Activated naive CD8-positive, alpha-beta T cell treated with anti-CD3 and anti-CD28 coated beads for 36 hours (primary cell): ENCODE data around the gene ACSL4. TPM values are rescaled to one million over a fixed set of nuclear protein-coding genes. Genes with fewer than 3 reads are reported as not detected.
"Not testable (repeated sequence)": the region's sequence is repeated elsewhere in the genome, so short reads cannot be mapped to it uniquely, and the experiment has no call there.

Experiments used
- DNase-seq: peaks from one replicate; pipeline ENCODE4 v3.0.0; 2021
- H3K27ac Mint-ChIP-seq: one replicate; pipeline ENCODE4 v1.8.0; 2022; ENCODE audit warnings: mild to moderate bottlenecking, moderate library complexity, mixed read lengths
- H3K27me3 Mint-ChIP-seq: one replicate; pipeline ENCODE4 v1.8.0; 2022; ENCODE audit warnings: mild to moderate bottlenecking, mixed read lengths
- H3K36me3 Mint-ChIP-seq: one replicate; pipeline ENCODE4 v1.8.0; 2021; ENCODE audit warnings: mild to moderate bottlenecking, mixed read lengths
- H3K4me1 Mint-ChIP-seq: one replicate; pipeline ENCODE4 v1.8.0; 2021; ENCODE audit warnings: mixed read lengths
- H3K4me3 Mint-ChIP-seq: one replicate; pipeline ENCODE4 v1.8.0; 2022; ENCODE audit warnings: mild to moderate bottlenecking, moderate library complexity, mixed read lengths
- H3K9me3 Mint-ChIP-seq: one replicate; pipeline ENCODE4 v1.8.0; 2022; ENCODE audit warnings: mixed read lengths
- total RNA-seq, 2 experiments: library from RNA; stranded (reverse); gene quantifications; one replicate each; pipeline ENCODE4 v1.2.3, GENCODE V29; 2021

ACSL4 gene
- total RNA-seq, 2 experiments from 2014 or later = 63.2 to 68.1 TPM

DNA sequence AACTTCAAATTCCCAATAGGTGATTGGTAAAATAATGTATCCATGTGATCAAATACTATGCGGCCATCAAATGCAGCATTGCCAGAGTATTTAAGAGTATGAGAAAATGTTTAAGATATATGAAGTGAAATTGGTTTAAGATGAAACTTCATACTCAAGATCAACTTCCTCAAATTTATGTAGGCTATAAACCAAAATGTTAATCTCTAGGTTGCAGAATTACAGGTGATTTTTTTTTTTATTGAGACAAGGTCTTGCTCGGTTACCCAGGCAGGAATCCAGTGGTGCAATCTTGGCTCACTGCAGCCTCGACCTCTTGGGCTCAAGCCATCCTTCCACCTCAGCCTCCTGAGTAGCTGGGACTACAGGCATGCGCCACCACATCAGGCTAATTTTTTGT is 25.3 kb downstream of the ACSL4 start:
- no peak for DNase-seq
- H3K4me1 Mint-ChIP-seq = peaks cover 46% of the 10 kb centered on the region
- no peaks in the 10 kb centered on the region for H3K9me3 Mint-ChIP-seq
- H3K27me3 Mint-ChIP-seq = no peaks in the 10 kb centered on the region
- peaks cover 8% of the 10 kb centered on the region for H3K36me3 Mint-ChIP-seq
- H3K27ac Mint-ChIP-seq = no peak overlapping the region
- no peak overlapping the region for H3K4me3 Mint-ChIP-seq

DNA sequence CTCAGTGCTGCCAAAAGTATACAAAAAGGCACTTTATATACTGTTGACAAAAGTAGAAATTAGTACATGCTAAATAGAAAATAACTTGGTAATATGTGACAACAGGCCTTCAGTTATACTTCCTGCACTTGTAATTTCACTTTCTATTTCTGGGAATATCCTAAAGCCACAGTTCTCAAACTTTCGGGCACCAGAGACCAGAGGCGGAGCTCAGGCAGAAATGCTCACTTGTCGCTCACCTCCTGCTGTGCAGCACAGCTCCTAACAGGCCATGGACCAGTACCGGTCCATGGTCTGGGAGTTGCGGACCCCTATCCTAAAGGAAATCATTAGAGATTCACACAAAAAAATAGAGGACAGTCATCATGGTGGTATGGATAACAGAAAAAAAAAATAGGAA is 25.7 kb downstream of the ACSL4 start:
- Mint-ChIP-seq H3K27me3 (no peaks in the 10 kb centered on the region), H3K36me3 (peaks cover 9% of the 10 kb centered on the region), H3K27ac (no peak overlapping the region), H3K4me3 (no peak overlapping the region), H3K4me1 (peaks cover 42% of the 10 kb centered on the region), H3K9me3 (no peaks in the 10 kb centered on the region)
- no peak for DNase-seq

DNA sequence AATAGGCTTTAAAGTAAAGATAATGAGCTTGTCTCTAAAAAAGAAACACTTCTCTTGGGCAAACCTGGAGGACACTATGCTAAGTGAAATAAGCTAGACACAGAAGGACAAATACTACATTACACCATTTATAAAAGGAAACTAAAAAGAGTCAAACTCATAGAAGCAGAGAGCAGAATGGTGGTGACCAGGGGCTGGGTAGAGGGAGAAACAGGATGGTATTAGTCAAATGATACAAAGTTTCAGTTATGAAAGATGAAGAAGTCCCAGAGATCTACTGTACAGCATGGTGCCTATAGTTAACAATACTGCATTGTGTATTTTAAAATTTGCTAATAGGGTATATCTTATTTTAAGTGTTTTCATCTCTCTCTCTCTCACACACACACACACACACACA is 28.5 kb downstream of the ACSL4 start:
- Mint-ChIP-seq H3K27ac (peak overlapping the region; percentile 22), H3K4me1 (peaks cover 29% of the 10 kb centered on the region), H3K36me3 (peaks cover 12% of the 10 kb centered on the region), H3K27me3 (no peaks in the 10 kb centered on the region), H3K4me3 (no peak overlapping the region), H3K9me3 (no peaks in the 10 kb centered on the region)
- DNase-seq = no peak

DNA sequence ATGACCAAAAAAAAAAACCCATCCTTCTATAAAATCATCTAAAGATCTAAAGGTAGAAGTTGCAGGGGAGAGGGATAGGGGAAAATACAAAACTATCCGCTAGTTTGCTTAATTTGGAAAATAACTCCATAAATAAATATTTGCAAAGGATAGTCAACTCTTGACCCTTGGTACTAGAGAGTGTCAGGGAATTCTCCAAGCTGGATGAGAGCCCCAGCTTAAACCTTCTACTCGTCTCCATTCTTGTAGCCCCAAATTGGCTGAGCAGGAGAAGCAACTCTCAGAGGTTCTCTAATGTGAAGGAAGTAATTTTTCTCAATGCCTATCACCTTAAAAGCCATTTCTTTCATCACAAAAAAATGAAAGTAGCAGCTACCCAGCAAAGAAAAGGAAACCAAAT is 35.2 kb downstream of the ACSL4 start:
- Mint-ChIP-seq H3K4me1 (peaks cover 14% of the 10 kb centered on the region), H3K36me3 (peaks cover 9% of the 10 kb centered on the region), H3K4me3 (no peak overlapping the region), H3K27me3 (no peaks in the 10 kb centered on the region), H3K27ac (no peak overlapping the region), H3K9me3 (no peaks in the 10 kb centered on the region)
- no peak for DNase-seq

DNA sequence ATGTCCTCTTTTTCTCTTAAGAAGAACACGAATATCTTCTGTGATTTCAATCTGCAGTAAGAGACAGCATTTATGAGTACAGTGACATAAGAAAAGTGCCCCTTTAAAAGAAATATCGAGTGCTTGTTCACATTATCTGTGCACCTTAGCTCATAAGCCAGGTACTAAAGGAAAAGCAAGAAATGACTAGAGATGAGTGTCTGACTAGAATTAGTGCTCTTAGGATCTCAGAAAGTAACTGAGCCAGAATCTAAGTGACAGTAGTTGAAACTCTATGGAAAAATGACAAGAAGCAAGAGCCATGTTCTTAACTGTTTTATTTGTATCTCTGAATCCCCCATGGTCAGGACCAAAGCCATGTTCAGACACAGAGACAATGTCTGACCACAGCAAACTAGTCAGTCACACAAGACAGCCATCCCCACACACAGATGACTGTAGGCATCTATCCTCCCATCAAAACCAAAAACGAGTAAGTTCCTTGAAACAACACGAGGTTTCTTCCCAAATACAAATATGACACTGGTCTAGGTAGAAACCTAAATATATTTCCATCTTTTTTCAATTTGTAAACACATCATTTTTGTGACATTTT is 36.8 kb downstream of the ACSL4 start:
- DNase-seq = no peak
- Mint-ChIP-seq H3K9me3 (no peaks in the 10 kb centered on the region), H3K36me3 (peaks cover 5% of the 10 kb centered on the region), H3K4me3 (no peak overlapping the region), H3K4me1 (peaks cover 17% of the 10 kb centered on the region), H3K27me3 (no peaks in the 10 kb centered on the region), H3K27ac (no peak overlapping the region)

DNA sequence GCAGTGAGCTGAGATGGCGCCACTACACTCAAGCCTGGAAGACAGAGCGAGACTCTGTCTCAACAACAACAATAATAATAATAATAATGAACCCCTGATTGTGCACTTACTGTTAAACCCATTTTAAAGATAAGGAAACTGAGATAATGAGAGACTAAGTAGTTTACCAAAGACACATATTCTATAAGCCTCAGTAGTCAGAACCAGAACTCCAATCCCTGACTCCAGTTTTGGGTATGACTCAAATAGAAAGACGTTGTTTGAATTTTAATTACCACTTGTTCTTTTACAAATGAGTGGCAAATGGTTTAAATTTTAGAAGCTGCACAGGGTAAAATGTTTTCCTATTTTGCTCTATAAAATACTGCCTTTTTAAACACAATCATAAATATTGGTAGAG is 37.4 kb downstream of the ACSL4 start:
- Mint-ChIP-seq H3K4me1 (peaks cover 19% of the 10 kb centered on the region), H3K4me3 (no peak overlapping the region), H3K36me3 (peaks cover 5% of the 10 kb centered on the region), H3K27ac (no peak overlapping the region), H3K9me3 (no peaks in the 10 kb centered on the region), H3K27me3 (no peaks in the 10 kb centered on the region)
- no peak for DNase-seq

DNA sequence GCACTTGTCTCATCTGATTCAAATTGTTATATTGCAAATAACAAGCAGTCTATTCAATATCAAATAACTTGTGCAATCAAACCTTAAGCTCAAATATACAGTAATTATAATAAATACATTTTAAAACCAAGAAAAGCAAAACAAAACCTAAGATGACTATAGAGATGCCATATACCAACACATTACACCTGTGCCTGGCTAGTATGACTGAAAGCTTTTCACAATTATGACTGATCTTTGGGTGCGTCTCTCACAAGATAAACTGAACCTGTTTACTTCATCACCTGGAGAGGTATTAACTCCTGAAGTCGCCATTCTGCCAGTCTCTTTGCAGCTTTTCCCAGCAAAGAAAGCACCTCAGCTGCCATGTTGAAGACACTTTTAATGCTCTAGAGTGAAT is 41.3 kb downstream of the ACSL4 start:
- H3K9me3 Mint-ChIP-seq = no peaks in the 10 kb centered on the region
- no peaks in the 10 kb centered on the region for H3K27me3 Mint-ChIP-seq
- no peak for DNase-seq
- no peak overlapping the region for H3K4me3 Mint-ChIP-seq
- H3K36me3 Mint-ChIP-seq = peaks cover 8% of the 10 kb centered on the region
- no peak overlapping the region for H3K27ac Mint-ChIP-seq
- H3K4me1 Mint-ChIP-seq = peaks cover 23% of the 10 kb centered on the region

DNA sequence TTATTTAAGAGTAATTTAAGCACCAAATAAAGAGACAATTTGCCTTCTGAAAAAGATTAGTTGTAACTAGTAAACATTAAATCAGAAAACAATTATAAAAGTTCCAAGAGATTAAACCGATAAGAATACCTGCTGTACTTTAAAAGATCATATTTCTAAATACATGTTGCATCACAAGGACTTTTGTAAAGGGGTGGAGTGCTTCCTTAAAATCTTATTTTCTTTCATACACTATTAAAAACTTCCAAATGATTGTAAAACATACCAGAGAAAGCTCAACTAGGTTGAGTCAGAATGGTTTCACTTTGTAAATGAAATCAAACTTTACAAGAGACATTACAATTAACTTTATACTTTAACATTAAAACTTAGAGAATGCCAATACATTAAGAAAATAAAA is 41.8 kb downstream of the ACSL4 start:
- Mint-ChIP-seq H3K4me1 (peaks cover 21% of the 10 kb centered on the region), H3K9me3 (no peaks in the 10 kb centered on the region), H3K27ac (no peak overlapping the region), H3K36me3 (peaks cover 8% of the 10 kb centered on the region), H3K4me3 (no peak overlapping the region), H3K27me3 (no peaks in the 10 kb centered on the region)
- DNase-seq = no peak

DNA sequence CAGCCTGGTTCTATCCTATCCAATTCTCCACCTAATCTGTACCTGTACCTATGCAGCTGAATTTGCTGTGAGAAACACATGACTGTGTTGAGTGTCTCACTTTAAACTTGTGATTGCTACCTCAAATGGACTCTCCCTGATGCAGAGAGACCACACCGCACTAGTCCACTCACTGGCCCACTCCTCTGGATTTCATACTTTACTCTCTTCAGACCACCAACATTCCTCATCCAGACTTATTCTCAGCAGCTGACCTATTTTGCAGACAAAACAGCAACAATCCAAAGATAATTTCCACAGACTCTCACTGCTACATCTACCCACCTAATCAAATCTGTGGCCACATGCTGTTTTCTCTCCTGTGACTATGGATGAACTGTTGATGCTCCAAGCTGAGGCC is 45.2 kb downstream of the ACSL4 start:
- H3K27ac Mint-ChIP-seq = no peak overlapping the region
- DNase-seq = no peak
- peaks cover 11% of the 10 kb centered on the region for H3K36me3 Mint-ChIP-seq
- H3K27me3 Mint-ChIP-seq = no peaks in the 10 kb centered on the region
- H3K4me1 Mint-ChIP-seq = peaks cover 19% of the 10 kb centered on the region
- H3K4me3 Mint-ChIP-seq = no peak overlapping the region
- H3K9me3 Mint-ChIP-seq = peaks cover 2% of the 10 kb centered on the region

DNA sequence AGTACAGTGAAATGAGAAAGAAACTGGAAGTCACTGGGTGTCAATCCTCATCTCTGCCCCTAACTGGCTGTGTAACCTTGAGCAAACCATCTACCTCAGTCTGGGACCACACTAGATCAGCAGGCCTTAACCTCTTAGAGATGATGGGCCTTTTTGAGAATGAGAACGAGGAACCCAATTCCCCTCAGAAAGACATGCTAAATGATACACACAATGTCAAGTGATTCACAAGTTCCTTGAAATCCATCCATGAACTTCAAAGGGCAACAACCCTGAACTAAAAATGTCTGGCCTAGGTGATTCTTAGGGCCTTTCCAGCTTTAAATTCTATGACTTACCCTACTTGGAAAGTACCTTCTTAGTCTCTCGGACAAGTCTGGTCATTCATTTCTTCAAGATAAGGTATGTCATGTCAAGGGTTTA is 47.4 kb downstream of the ACSL4 start:
- DNase-seq = no peak

DNA sequence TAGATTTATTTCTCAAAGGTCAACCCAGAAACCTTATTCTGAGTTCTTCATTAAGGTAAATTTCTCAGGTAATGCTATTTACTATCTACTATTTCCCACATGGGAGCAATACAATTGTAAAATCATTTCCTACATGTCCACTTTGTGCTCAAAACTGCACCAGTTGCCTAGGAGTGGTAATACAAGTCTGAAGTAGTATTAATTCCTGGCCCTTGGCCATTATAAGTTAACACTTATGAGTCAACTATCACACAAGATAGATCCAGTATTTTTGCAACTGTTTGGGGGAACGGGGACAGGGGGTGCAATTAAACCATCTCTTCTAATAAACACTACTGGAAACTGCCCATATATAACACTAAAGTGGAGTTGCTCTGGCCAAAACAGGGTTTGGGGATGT is 48.9 kb downstream of the ACSL4 start:
- Mint-ChIP-seq H3K4me1 (peaks cover 10% of the 10 kb centered on the region), H3K27me3 (no peaks in the 10 kb centered on the region), H3K4me3 (no peak overlapping the region), H3K9me3 (peaks cover 2% of the 10 kb centered on the region), H3K27ac (no peak overlapping the region), H3K36me3 (peaks cover 11% of the 10 kb centered on the region)
- no peak for DNase-seq

More for the DNA sequence above, 47.4 kb downstream of the ACSL4 start:
- H3K36me3 Mint-ChIP-seq = peaks cover 11% of the 10 kb centered on the region
- H3K4me3 Mint-ChIP-seq = no peak overlapping the region
- H3K27me3 Mint-ChIP-seq = no peaks in the 10 kb centered on the region
- peak overlapping the region; percentile 78 for H3K27ac Mint-ChIP-seq
- H3K9me3 Mint-ChIP-seq = peaks cover 2% of the 10 kb centered on the region
- peaks cover 14% of the 10 kb centered on the region for H3K4me1 Mint-ChIP-seq

DNA sequence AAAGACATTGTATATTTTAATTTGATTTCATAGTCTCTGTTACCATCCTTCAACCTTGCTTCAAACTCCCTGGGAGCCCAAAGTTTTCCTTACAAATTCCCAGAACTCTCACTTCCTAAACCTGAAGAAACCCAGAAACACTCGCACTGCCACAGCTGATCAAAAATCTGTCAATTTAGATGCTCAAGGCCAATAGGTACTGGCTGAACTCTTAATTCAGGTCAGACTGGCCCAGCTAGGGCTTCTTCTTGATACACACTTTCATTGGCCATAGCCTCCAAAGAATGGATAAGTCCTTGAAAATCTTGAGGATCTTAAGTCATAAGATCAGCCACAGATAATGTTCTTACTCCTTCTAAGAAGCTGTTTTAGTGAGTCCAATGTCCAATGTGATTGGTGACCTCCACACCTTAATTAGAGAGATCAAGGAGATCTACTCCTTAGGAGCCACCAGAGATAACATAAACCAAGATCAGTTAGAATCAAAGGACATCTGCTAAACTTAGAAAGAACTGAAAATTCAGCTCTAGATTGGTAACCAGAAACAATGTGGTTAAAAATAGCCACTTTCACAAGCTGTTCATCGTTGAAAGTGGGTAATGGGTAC is 51.5 kb downstream of the ACSL4 start:
- Mint-ChIP-seq H3K4me1 (peaks cover 5% of the 10 kb centered on the region), H3K27me3 (no peaks in the 10 kb centered on the region), H3K9me3 (peaks cover 2% of the 10 kb centered on the region), H3K4me3 (no peak overlapping the region), H3K27ac (no peak overlapping the region), H3K36me3 (peaks cover 10% of the 10 kb centered on the region)
- DNase-seq = no peak

DNA sequence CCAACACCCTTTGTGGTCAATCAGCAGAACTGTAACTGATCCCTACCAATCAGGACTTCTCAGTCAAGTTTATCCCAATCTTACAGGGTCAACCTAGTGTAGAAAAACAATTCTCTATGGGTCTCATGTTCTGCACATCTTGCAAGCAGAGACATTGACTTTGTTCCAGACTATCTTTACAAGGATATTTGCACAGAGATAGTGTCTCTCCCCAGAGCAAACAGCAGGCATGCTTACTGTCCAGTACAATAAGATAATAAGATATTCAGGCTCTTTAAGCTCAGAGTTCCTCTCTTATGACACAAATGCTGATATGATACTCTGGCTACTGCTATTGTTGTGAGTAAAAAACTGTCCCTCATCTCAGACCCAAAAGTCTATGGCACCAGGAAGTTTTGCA is 53.2 kb downstream of the ACSL4 start:
- no peak overlapping the region for H3K27ac Mint-ChIP-seq
- no peaks in the 10 kb centered on the region for H3K9me3 Mint-ChIP-seq
- H3K27me3 Mint-ChIP-seq = no peaks in the 10 kb centered on the region
- DNase-seq = no peak
- no peak overlapping the region for H3K4me3 Mint-ChIP-seq
- H3K4me1 Mint-ChIP-seq = no peaks in the 10 kb centered on the region
- H3K36me3 Mint-ChIP-seq = peaks cover 9% of the 10 kb centered on the region

DNA sequence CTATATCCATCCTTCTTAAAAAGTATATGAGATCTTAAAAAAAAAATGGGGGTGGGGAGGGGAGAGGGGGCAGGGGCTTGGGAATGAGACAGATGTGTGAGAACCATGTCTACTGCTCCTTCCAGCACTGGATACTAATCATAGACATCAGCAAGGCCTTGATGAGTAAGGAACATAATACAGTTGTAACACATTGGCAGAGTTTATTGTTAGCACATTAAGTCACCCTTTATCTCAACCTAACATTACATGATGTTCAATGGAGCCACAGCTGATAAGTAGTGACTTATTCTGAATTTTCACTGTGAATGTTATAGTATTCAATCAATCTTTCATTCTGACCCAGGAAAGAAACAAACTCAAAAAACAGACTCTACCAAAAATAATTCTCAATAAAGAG is 60.8 kb downstream of the ACSL4 start:
- H3K36me3 Mint-ChIP-seq = peaks cover 26% of the 10 kb centered on the region
- H3K27ac Mint-ChIP-seq = no peak overlapping the region
- DNase-seq = no peak

DNA sequence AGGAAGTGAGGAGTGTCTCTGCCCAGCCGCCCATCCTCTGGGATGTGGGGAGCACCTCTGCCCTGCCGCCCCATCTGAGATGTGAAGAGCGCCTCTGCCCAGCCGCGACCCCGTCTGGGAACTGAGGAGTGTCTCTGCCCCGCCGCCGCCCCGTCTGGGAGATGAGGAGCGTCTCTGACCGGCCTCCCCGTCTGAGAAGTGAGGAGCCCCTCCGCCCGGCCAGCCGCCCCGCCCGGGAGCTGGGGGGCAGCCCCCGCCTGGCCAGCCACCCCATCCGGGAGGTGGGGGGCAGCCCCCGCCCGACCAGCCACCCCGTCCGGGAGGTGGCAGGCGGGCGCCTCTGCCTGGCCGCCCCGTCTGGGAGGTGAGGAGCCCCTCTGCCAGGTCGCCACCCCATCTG is 61.9 kb downstream of the ACSL4 start:
- not testable (repeated sequence) for H3K9me3 Mint-ChIP-seq, H3K27ac Mint-ChIP-seq, H3K4me1 Mint-ChIP-seq, H3K4me3 Mint-ChIP-seq, DNase-seq, H3K27me3 Mint-ChIP-seq
- peaks cover 29% of the 10 kb centered on the region for H3K36me3 Mint-ChIP-seq

More for the DNA sequence above, 60.8 kb downstream of the ACSL4 start:
- peaks cover 2% of the 10 kb centered on the region for H3K9me3 Mint-ChIP-seq
- no peaks in the 10 kb centered on the region for H3K4me1 Mint-ChIP-seq
- H3K4me3 Mint-ChIP-seq = no peak overlapping the region
- no peaks in the 10 kb centered on the region for H3K27me3 Mint-ChIP-seq

DNA sequence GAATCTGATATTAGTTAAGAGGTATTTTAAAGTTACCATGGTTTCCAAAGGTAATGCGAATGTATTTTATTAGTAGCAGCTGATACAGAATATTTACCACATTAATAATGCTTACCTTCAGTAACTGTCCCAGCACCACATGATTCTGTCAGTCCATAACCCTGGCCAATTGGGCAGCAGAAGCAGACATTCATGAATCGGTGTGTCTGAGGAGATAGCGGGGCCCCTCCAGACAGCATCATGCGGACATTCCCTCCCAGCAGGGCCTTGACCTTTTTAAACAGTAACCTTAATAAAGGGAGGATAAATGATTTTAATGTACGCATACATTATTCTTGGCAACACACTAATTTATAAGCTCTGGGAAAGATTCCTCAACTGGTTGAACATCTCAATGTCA is 65.1 kb downstream of the ACSL4 start:
- Mint-ChIP-seq H3K27ac (no peak overlapping the region), H3K9me3 (peaks cover 2% of the 10 kb centered on the region), H3K27me3 (no peaks in the 10 kb centered on the region), H3K4me3 (no peak overlapping the region), H3K36me3 (peaks cover 32% of the 10 kb centered on the region), H3K4me1 (no peaks in the 10 kb centered on the region)
- no peak for DNase-seq
